ENCODE data around the gene SNRNP35. TPM values are rescaled to one million over a fixed set of nuclear protein-coding genes. Genes with fewer than 3 reads are reported as not detected.

SNRNP35 gene
- total RNA-seq, 1 donor from 2014 or later = 10.3 TPM

DNA sequence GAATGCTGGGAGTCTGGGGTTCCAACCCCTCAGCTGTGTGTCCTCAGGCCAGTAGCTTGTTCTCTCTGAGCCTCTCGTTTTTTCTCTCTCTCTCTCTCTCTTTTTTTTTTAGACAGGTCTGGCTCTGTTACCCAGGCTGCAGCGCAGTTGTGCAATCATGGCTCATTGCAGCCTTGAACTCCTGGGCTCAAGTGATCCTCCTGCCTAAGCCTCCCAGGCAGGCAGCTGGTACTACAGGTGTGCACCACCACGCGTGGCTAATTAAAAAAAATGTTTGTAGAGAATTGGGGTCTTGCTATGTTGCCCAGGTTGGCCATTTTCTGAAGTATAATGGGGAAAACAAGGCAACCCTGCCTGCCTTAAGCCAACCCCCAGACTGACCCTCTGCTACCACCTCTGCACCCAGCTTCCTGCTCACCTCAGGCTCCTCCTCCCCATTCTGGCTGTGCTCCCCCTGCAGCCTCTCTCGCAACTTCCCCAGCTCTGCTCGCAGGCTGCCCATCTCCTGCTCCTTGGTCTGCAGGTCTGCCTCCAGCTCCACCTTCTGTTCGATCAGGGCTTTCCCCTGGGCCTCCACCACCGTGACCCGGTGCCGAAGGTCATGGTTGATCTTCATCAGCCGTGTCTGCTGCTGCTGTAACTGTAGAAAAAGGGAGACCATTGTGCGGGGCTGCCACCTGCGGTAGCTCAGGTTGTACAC lies 40.3 kb downstream of the SNRNP35 start:
- Histone ChIP-seq H3K4me3 (ENCODE audit: low read depth, low read length) (no peak overlapping the region), H3K27me3 (ENCODE audit: control insufficient read depth, insufficient read depth, low read length) (no peaks in the 10 kb centered on the region), H3K36me3 (ENCODE audit: control insufficient read depth, insufficient read depth, low read length) (peaks cover 12% of the 10 kb centered on the region)
- no peak for TF ChIP-seq CTCF (IDR thresholded peaks at IDR 0.05; ENCODE audit: insufficient read depth, low read length, severe bottlenecking)
- FAIRE-seq (no peak), DNase-seq (ENCODE audit: low read depth) (no peak)

- no peak for FAIRE-seq
- peaks cover 12% of the 10 kb centered on the region for H3K36me3 ChIP-seq (ENCODE audit: control insufficient read depth, insufficient read depth, low read length)
- H3K4me3 ChIP-seq (ENCODE audit: low read depth, low read length) = no peak overlapping the region
- no peak for DNase-seq (ENCODE audit: low read depth)
- no peak for TF ChIP-seq CTCF (IDR thresholded peaks at IDR 0.05; ENCODE audit: insufficient read depth, low read length, severe bottlenecking)
- no peaks in the 10 kb centered on the region for H3K27me3 ChIP-seq (ENCODE audit: control insufficient read depth, insufficient read depth, low read length)
These were observed 41.4 kb downstream of the SNRNP35 start for GRCh38 chr12:123499332-123499731.

DNA sequence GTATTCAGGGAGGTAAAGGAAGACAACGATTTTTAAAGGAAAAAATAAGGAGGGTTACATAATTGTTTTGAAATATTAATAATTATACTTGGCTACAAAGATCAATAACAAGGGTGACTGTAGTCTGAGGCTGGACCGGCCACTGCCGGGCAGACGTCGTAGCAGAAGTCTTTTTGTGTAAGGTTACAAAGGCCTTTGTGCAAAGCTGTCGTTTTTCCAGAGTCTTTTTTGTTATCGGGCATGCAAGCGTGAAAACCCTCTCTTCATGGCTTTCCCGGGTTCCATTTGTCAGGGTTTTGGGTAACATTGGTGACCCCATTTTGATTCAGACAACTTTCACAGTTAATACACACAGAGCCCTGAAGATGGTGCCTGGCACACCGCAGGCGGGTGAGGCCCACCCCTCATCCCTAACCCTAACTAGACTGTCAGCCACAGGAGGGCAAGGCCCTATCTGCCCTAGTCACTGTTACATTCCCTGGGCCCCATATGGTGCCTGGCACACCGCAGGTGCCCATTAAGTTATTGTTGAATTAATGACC lies 44.3 kb downstream of the SNRNP35 start:
- no peak for TF ChIP-seq CTCF (IDR thresholded peaks at IDR 0.05; ENCODE audit: insufficient read depth, low read length, severe bottlenecking)

DNA sequence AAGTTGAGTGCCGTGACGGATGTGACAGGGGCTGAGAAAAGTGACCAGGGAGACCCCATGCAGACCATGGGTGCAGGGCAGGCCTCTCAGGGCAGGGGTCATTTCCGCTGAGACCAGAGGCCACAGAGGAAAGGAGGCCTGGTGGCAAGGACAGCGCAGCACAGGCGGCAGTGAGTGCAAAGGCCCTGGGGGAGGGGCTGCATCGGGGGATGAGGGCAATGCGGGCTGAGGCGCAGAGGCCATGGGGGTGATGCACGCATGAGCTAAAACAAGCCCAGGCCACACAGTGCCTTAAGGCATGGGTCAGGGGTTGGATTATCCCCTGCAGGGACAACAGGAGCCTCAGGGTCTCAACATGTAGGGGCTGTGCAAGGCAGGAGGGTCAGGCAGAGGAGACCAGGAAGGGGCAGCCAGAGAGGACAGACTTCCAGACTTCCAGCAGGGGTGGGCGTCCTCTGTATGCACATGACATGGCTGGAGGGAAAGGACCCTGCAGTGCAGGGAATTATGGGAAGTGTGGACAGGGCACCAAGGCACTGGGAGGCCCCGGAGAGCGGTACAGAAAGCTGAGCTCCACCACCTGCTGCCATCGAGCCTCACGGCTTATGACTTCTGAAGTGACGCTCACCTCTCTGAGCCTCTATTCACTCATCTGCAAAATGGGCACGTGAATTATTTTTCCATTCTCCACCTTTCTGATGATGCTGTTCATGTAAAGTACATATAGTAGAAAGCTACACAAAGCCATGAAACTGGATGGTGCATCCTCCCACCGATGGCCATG lies 48.3 kb downstream of the SNRNP35 start:
- Histone ChIP-seq H3K4me3 (ENCODE audit: low read depth, low read length) (no peak overlapping the region), H3K36me3 (ENCODE audit: control insufficient read depth, insufficient read depth, low read length) (peaks cover 13% of the 10 kb centered on the region), H3K27me3 (ENCODE audit: control insufficient read depth, insufficient read depth, low read length) (no peaks in the 10 kb centered on the region)
- TF ChIP-seq CTCF (IDR thresholded peaks at IDR 0.05; ENCODE audit: insufficient read depth, low read length, severe bottlenecking) = no peak
- FAIRE-seq = no peak
- no peak for DNase-seq (ENCODE audit: low read depth)

More for the DNA sequence above, 44.3 kb downstream of the SNRNP35 start:
- Histone ChIP-seq H3K4me3 (ENCODE audit: low read depth, low read length) (no peak overlapping the region), H3K27me3 (ENCODE audit: control insufficient read depth, insufficient read depth, low read length) (no peaks in the 10 kb centered on the region), H3K36me3 (ENCODE audit: control insufficient read depth, insufficient read depth, low read length) (peaks cover 17% of the 10 kb centered on the region)
- FAIRE-seq (no peak), DNase-seq (ENCODE audit: low read depth) (no peak)

DNA sequence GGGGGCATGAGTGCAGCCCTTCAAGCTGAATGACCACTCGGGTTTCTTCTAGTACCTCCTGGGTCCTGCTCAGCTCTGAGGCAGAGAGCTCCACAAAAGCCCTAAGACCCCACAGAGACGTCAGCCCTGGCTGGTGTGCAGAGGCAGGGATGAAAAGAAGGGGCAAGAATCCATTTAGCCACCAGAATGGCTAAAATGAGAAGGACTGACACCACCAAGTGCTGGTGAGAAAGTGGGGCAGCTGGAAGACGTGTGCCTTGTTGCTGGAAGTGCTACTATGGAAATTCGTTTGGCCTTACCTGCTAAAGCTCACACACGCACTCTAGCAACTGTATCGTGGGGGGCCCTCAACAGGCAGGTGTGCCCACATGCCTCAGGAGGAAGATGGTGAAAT lies 48.9 kb downstream of the SNRNP35 start:
- Histone ChIP-seq H3K36me3 (ENCODE audit: control insufficient read depth, insufficient read depth, low read length) (peaks cover 14% of the 10 kb centered on the region), H3K4me3 (ENCODE audit: low read depth, low read length) (no peak overlapping the region), H3K27me3 (ENCODE audit: control insufficient read depth, insufficient read depth, low read length) (no peaks in the 10 kb centered on the region)
- no peak for FAIRE-seq
- no peak for DNase-seq (ENCODE audit: low read depth)
- TF ChIP-seq CTCF (IDR thresholded peaks at IDR 0.05; ENCODE audit: insufficient read depth, low read length, severe bottlenecking) = no peak
